GM18858 (cell line): ENCODE data around the gene KCNJ1.

Experiments
- ATAC-seq: cut with Tn5 transposase; IDR thresholded peaks from one replicate; pipeline ENCODE4 v1.9.1; 2021; ENCODE audit not compliant: unreplicated experiment

Gene KCNJ1

DNA sequence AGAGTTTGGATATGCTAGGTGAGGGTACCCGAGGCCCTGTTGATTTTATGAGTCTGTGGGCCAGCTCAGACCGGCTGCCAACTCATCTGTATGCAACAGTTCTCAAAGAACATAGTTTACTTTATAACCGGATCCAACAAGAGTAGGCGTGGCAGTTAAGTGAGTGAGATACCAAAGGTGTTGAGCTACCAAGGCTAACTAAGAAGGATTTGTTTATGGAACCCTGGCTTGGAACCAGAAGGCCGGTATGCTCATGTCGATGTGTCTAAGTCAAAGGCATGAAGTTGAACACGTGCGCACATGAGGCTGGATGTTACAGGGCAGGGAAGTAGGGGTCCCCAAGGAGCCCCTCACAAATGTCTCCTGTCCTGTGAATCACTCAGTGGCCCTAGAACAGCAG is at the start of gene KCNJ1:
Gene KCNJ1, minus strand, starts transcription at position 20 of the 400 bp plus-strand sequence. CDS start 27,053 bp downstream, outside the sequence.
- no peak for ATAC-seq

DNA sequence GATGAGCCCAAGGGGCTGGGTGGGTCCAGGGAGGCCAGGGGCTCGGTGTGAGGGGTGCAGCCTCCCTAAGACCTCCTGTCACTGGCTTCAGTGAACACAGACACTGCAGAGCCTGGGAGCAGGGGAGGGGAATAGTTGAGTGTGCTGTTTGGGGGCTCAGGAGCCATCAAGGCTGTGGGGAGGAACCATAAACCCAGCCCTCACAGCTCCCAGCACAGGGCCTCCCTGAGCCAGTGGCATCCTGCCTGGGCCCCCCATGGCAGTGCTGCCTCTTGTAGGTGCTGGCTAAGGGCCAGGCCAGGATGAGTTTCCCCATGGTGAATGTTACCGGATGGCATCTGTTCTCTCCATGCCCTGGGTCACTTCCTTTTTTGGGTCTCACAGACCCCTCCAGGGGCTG is 49.6 kb upstream of the KCNJ1 start:
- no peak for ATAC-seq

DNA sequence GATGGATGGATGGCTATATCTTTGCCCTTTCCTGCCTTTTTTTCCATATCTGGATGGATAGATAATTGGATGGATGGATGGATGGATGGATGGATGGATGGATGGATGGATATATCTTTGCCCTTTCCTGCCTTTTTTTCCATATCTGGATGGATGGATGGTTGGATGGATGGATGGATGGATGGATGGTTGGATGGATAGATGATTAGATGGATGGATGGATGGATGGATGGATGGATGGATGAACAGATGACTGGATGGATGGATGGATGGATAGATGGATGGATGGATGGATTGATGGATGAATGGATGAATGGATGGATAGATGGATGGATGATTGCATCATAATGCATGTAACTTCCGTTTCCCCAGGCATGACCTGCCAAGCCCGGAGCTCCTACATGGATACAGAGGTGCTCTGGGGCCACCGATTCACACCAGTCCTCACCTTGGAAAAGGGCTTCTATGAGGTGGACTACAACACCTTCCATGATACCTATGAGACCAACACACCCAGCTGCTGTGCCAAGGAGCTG is 49.0 kb upstream of the KCNJ1 start:
- ATAC-seq = no peak

DNA sequence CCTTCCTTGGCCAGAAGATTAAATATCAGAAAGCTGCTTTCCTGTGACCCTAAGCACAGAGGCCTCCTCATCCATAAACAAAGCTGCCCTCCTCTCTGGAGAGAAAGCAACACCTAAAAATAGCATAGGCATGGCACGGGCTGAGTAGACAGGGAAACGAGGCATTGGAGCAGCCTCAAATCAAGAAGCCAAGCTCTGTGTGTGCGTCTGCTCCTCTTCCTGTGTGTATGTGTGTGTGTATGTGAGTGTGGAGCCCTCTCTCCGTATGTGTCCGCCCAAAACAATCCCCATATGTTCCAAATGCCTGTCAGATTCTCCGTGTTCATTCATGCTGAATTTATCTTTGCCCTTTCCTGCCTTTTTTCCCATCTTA is 48.0 kb upstream of the KCNJ1 start:
- ATAC-seq = no peak

DNA sequence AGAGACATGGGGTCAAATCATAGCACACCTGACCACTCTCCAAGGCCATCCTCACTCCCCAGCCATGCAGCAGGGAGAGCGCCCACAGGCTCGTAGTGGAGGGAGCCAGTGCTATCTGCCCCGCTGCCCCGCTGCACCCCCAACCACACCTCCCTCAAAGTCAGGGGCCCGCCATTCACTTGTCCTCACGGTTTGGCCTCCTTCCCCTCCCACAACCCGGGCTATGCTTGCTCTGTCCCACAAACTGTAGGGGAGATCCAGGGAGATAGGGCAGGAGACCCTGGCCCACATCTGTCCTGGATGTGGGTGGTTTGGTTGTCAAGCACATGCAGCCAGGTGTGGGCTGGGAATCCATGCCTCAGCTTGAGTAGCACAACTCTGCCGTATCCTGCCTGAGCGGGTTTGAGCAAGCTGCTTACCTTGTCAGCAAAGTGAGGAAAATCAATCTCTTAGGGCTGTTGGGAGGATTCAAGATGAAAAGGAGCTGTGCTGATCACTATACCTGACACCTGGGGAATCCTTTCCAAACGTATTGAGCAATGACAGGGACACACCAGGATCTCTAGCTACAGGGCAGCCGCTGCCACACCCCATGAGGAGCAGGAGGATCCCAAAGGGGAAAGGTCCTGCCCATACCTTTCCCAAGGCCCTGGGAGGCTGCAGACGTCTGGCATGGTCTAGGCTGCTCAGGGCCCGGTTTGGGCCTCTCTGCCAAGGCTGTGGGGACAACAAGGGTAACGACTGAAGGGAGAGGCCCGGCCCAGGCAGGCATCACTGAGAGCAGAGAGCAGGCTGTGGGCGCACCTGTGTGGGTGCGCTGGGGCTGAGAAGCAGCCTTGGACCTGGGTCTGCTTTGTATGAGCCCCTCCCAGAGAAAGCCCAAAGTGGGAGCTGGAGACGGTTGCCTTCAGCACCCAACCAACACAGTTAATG is 47.4 kb upstream of the KCNJ1 start:
- ATAC-seq = no peak

DNA sequence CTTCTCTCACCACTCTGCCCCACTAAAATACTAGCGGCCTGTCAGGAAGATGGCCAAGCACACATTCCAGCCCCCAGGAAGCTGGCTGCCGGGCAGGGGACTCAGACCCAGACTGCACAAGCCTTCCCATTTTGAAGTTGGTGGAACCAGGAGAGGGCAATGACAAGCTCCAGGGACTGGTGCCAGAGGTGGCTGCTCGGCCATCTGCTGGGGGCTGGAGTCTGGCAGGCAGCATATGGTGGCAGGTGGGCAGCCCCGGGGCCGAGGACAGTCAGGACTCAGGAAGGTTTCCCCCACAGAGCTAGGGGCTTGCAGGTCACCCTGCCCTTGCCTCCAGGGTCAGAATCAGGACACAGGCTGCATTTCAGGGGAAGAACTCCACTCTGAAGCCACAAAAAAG is 46.7 kb upstream of the KCNJ1 start:
- ATAC-seq = no peak

DNA sequence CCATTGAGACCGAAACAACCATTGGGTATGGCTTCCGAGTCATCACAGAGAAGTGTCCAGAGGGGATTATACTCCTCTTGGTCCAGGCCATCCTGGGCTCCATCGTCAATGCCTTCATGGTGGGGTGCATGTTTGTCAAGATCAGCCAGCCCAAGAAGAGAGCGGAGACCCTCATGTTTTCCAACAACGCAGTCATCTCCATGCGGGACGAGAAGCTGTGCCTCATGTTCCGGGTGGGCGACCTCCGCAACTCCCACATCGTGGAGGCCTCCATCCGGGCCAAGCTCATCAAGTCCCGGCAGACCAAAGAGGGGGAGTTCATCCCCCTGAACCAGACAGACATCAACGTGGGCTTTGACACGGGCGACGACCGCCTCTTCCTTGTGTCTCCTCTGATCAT is 44.6 kb upstream of the KCNJ1 start:
- no peak for ATAC-seq

DNA sequence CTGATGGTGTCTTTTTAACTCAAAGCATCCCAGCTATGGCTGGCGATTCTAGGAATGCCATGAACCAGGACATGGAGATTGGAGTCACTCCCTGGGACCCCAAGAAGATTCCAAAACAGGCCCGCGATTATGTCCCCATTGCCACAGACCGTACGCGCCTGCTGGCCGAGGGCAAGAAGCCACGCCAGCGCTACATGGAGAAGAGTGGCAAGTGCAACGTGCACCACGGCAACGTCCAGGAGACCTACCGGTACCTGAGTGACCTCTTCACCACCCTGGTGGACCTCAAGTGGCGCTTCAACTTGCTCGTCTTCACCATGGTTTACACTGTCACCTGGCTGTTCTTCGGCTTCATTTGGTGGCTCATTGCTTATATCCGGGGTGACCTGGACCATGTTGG is 44.1 kb upstream of the KCNJ1 start:
- no peak for ATAC-seq

DNA sequence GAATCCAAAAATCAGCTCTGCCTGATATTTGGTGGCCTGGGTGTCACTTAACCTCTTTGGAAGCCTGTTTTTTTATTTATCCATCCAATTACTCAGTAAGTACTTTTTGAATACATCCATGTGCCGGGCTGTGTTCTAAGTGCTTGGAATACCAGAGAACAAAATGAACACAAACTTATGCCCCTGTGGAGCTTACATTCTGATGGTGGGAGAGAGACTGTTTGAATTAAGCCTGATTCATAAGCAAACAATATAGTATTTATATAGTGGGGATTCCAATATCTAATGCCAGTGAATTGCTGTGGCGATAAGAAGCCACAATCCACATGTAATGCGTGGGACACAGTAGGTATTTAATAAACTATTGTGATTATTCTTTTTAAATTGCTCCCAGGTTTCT is 43.5 kb upstream of the KCNJ1 start:
- ATAC-seq = no peak

DNA sequence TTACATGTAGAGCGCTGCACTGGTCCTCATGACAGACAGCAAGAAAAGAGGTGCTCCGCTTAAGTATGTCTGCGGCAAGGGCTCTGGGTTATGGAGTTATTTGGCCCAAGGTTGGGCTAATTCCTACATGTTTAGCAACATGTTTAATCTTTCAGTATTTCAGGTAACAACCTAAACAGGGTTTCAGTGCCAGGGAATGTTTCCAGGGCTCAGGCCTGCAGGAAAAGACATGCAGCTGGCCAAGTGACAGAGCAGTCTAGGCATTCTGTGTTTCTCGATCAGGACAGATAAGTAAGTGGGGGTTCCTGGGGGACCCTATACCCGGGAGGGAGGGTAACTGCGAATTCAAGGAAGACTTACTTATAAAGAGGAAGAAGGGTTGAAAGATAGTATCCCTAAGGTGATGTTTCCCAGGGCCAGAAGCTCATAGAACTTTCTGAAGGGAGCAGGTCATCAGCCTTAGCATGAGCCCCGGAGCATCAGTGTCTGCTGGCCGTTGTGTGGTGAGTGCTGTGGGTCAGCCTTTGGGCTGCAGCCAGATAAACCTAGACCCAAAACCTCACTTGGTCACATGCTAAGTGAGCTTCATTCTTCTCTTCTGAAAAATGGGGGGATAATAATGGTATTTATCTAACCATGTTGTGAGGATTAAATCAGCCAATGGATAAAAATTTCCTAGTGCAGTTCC is 42.5 kb upstream of the KCNJ1 start:
- no peak for ATAC-seq

DNA sequence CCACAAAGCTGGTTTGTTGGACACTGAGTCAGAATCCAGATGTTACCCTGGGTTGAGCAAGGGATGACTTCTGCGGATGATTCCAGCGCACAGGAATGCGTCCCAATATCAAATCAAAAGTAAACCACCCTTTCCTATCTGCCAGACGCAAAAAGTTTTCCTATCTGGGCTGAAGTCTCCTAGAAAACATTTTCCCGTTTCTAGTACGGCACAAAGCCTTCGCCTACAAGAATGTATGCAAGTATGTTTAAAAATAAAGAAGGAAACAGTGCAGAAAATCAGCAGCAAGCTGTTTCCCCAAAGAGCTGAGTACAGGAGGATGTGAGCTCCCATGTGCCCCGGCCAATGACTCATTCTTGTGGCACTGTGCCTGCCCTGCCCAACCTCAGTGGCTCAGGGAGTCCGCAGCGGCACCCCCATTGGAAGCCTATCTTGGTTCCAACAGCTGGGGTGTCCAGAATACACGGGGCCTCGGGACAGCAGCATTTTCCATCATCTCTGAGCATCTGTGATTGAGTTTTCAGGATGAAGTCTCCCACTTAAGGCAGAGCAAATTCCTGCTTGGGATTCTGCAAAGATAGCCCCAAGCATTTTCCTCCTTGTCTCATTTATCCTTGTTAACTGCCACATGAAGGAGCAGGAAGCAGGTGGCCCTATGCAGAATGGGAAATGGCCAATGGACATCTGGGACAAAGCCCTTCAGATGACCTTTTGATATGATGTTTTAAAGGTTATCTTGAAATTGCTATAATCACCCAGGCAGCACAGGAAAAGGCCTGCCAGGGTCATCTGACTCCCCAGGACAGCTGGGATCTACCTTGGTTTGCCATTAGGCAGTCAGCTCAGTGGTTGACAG is 41.5 kb upstream of the KCNJ1 start:
- no peak for ATAC-seq

DNA sequence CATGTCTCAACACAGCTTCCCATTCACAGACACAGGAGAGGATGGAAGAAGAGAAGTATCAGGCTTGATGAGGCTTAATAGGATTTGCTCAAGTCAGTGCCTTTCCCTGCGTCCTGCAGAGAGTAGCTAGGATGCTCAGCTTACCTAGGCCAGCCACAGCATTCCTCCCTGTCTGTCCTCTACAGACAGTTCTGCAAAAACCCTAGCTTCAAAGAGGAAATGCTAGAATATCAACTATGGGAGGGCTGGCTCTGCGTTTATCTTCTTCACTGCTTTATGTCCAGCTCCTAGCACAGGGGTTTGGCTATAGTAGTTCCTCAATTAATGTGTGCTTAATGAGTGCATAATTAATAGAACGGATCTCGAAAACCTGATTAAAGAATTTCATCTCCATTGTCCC is 40.5 kb upstream of the KCNJ1 start:
- ATAC-seq = no peak

DNA sequence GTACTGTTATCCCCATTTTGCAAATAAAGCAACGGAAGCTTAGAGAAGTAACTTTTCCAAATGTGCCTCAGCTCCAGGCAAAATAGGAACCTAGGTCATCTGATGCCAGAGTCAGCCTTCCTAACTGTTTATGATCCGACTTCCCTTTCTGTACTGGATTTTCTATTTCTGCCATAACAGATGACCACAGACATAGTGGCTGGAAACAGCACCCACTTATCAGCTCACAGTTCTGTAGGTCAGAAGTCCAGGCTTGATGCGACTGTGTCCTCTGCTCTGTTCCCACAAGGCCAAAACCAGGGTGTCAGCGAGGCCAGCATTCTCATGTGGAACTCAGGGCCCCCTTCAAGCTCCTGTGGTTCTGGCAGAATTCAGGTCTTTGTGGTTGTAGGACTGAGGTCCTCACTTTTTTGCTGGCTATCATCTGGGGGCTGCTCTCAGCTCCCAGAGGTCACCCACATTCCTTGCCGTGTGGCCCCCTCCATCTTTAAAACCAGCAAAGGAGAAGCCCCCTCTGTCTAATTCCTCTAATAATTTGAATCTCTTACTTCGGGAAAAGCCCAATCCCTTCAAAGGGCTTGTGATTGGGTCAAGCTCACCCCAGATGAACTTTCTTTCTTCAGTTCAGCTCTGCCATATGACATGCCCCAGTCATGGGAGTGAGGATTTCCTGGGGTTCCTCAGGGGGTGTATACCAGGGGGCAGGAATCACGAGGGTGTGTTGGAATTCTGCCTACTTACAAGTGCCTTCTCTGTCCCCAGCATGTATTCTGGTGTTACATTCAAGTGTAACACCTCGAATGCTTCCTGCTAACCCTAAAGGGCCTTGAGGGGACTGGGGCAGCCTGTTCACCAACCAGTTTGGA is 39.3 kb upstream of the KCNJ1 start:
- ATAC-seq = no peak

DNA sequence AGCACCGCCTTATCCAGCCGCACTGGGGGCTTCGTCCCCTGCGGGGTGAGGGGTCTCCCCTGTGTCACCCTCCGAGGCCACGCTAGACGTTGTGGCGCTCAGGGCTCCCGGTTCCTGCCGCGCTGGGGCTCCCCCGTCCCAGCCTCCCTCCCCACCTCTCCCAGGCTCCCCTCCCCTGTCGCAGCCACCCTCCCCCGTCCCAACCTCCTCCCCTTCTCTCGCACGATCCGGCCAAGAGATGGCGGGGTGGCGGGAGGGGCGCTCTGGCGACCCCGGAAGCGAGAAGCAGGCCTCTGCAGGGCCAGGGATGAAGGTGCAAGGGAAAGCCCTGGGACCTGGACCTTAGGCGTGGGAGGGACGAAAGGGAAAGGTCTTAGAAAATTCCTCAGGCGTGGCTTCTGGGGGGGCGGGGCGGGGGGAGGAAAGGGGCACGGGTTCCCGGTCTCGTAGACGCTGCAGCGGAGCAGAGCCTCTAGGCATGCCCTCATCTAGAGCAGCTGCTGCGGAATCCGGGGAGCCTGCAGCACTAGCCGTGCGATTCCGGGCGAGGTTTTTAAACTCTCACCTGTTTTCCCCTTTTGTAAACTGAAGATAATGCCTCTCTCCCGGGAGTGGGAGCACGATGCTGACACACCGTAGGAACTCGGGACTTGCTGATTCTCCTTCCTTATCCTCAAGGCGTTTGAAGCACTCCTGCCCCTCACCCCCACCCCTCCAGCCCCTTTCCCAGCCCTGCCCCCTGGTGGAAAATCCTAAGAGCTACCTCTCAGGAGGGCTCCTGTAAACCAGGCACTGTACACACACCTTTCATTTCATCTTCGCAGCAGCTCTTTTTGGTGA is 38.5 kb upstream of the KCNJ1 start:
- no peak for ATAC-seq

DNA sequence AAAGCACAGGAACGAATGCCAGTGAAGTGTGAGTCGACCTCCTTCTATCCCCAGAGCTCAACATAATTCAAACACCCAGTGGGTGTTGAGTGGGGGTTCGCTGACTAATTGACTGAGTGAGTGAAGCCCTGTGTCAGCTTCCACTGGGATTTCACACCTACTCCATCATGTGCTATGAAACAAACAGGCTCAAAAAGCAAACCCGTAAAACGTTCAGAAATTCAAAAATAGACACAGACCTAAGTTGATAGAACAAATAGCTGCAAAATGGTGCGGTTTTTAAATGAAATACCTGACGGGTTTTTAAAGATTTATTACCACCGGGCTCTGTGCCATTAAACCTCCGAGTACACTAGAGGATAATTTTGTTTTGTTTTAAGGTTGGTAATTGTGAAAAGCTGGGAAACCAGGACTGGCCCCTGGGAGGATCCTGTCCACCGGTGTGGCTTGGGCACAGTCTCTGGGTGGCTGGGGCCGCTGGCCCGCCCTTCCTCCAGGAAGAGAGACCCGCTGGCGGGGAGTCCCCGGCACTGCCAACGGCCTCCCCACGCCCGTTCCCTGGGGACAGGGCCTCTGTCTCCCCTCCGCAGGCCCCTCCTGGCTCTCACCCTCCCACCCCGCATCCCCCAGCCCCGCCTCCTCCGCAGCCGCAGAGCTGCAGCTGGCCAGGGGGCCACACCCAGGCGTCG is 37.7 kb upstream of the KCNJ1 start:
- peak; percentile 40 for ATAC-seq

DNA sequence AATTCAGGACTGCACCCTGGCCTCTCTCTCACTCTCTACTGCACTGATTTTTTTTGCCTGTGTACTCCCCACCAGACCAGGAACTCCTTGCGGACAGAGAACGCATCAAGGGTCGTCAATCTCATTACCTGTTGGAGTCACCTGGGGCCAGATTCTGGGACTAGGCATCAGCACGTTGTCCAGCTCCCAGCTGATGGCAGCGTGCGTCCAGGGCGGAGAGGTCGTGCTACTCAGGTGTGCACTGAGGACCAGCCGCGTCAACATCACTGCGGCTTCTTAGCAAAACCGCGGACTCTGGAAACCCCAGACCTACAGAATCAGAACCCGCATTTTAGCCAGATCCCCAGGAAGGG is 37.2 kb upstream of the KCNJ1 start:
- ATAC-seq = no peak

DNA sequence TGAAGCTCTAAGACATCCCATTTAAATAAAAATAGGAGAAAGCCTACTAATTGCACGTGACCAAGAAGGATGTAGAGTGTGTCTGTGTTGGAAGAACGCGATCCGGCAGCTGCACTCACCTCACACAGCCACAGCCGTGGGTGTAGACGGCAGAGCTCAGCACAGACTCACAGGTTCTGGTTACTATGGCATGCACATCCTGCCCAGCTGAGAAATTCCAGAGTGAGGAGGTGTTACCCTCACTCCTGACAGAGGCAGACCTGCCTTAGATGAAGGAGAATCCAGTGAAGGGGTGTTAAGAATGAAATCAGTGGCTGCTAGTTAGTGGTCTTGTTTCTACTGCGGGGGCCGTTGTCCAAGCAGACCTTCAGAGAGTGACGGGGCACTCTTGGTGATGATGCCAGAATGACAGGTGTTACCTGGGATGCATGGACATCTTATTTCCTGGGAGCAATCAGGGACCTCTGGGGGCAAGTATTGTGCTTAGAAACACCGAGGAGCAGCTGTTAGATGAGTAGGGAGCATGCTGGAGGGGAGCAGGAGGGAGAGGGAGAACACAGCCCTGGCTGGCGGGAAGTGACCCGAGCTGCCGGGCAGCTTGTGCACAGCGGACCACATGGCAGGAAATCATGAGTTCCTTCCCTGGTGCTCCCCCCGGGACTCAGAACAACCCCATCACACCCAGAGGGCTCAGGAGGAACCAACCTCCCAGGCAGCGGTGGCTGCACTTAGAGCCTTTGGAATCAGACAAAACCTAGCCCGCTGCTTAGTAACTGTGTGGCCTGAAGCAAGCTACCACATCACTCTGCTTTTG is 36.4 kb upstream of the KCNJ1 start:
- ATAC-seq = no peak

DNA sequence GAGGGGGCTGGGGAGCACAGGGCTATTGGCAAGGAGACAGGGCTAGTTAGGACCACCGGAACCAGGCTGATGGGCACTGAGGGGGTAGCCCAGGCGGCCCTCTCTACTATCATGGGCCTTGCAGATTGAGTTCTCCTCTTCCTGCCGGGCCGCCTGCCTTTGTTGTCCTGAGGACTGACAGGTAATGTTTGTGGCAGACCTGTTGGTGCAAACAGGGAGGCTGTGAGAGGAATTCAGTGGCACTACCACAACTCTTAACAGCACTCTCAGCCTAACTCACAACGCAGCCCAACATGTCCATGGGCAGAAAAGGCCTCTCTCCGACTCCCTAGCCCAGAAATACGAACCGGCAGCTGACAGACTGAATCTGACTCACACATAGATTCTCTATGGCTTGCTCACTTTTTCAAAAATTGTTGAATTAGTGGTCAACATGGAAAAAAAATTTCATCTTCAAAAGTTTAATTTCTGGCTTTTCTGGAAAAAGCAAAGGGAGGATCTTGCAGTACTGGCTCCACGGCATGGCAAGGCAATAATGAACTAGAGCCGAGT is 35.5 kb upstream of the KCNJ1 start:
- ATAC-seq = no peak
